GM23338 (cell line): ENCODE results near the gene EIF4G3.

ENCODE experiments used
- CREB1 ChIP-seq: fragments of 250-450 bp; sonication (Bioruptor Pico); IDR thresholded peaks from 2 replicates; pipeline ENCODE4 v1.5.0; 2020; ENCODE audit warnings: low read depth, mild to moderate bottlenecking, moderate library complexity
- ETS1 ChIP-seq: IDR thresholded peaks from 2 replicates; pipeline ENCODE4 v1.6.1; 2016; ENCODE audit warnings: antibody characterized with exemption
- EZH2 ChIP-seq: fragments of 200-600 bp; sonication (generic); IDR thresholded peaks from one replicate; pipeline ENCODE4 v1.8.0; 2017; ENCODE audit warnings: antibody characterized with exemption, mild to moderate bottlenecking, low read depth; ENCODE audit not compliant: unreplicated experiment
- EZH2phosphoT487 ChIP-seq: fragments of 200-600 bp; sonication (generic); IDR thresholded peaks from one replicate; pipeline ENCODE4 v1.8.1; 2018; ENCODE audit warnings: antibody characterized with exemption; ENCODE audit not compliant: unreplicated experiment
- JUNB ChIP-seq: IDR thresholded peaks from one replicate; pipeline ENCODE4 v1.6.1; 2016; ENCODE audit warnings: antibody characterized with exemption; ENCODE audit not compliant: unreplicated experiment
- NANOG ChIP-seq: IDR thresholded peaks from 2 replicates; pipeline ENCODE4 v1.6.1; 2016; ENCODE audit warnings: antibody characterized with exemption, borderline replicate concordance
- POLR2AphosphoS5 ChIP-seq: IDR thresholded peaks from 2 replicates; pipeline ENCODE4 v1.6.1; 2016; ENCODE audit warnings: antibody characterized with exemption, low read depth
- REST ChIP-seq: IDR thresholded peaks from one replicate; pipeline ENCODE4 v1.6.1; 2018; ENCODE audit warnings: antibody characterized with exemption; ENCODE audit not compliant: unreplicated experiment
- STAT1 ChIP-seq: IDR thresholded peaks from one replicate; pipeline ENCODE4 v1.6.1; 2016; ENCODE audit warnings: antibody characterized with exemption; ENCODE audit not compliant: unreplicated experiment
- ZNF114 ChIP-seq: fragments of 250-450 bp; sonication (Bioruptor Pico); IDR thresholded peaks from 2 replicates; pipeline ENCODE4 v1.5.0; 2020; ENCODE audit warnings: mild to moderate bottlenecking, moderate library complexity
- ZNF331 ChIP-seq: fragments of 250-450 bp; sonication (Bioruptor Pico); IDR thresholded peaks from 2 replicates; pipeline ENCODE4 v1.5.0; 2020; ENCODE audit warnings: low read depth, mild to moderate bottlenecking, moderate library complexity
- TF ChIP-seq, protein P1 (sequence below), 2 experiments: fragments of 200-600 bp in 1 of 2; sonication (generic) in 1 of 2; conservative IDR thresholded peaks; 2 replicates each; pipeline versions ENCODE4 v1.5.1 to v1.6.1; 2016 to 2017; ENCODE audit warnings: antibody characterized with exemption in 2 of 2, low read depth in 2 of 2, mild to moderate bottlenecking in 2 of 2, moderate library complexity in 1 of 2

DNA sequence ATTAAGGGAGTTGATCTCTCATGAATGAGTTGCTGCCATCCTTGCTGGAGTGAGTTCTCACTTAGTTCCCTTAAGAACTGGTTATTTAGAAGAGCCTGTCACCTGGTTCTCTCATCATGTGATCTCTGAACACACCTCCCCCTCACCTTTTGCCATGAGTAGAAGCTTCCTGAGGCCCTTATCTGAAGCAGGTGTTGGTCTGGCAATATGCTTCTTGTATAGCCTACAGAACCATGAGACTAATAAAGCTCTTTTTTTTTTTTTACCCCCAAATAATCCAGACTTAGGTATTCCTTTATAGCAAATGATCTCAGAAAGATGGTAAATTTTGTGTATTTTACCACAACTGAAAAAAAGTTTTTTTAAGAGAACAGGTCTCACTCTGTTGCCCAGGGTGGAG, 158.0 kb downstream of the EIF4G3 start:
- TF ChIP-seq, protein P1, sequence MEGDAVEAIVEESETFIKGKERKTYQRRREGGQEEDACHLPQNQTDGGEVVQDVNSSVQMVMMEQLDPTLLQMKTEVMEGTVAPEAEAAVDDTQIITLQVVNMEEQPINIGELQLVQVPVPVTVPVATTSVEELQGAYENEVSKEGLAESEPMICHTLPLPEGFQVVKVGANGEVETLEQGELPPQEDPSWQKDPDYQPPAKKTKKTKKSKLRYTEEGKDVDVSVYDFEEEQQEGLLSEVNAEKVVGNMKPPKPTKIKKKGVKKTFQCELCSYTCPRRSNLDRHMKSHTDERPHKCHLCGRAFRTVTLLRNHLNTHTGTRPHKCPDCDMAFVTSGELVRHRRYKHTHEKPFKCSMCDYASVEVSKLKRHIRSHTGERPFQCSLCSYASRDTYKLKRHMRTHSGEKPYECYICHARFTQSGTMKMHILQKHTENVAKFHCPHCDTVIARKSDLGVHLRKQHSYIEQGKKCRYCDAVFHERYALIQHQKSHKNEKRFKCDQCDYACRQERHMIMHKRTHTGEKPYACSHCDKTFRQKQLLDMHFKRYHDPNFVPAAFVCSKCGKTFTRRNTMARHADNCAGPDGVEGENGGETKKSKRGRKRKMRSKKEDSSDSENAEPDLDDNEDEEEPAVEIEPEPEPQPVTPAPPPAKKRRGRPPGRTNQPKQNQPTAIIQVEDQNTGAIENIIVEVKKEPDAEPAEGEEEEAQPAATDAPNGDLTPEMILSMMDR (conservative IDR thresholded peaks at IDR 0.05; ENCODE audit: low read depth in 2 of 2), result no peak
- TF ChIP-seq EZH2, result no peak
- no peak for TF ChIP-seq POLR2AphosphoS5
- no peak for TF ChIP-seq ETS1
- no peak for TF ChIP-seq REST
- no peak for TF ChIP-seq JUNB
- no peak for TF ChIP-seq CREB1 (CRISPR knock-in tag)
- TF ChIP-seq EZH2phosphoT487, result no peak
- TF ChIP-seq STAT1, result no peak
- no peak for TF ChIP-seq ZNF114
- no peak for TF ChIP-seq NANOG
- TF ChIP-seq ZNF331 (CRISPR knock-in tag), result no peak
